A673 (cell line): ENCODE data around the gene HLA-DRB1.

Source experiments
- EZH2 ChIP-seq: fragments of 200-600 bp; sonication (generic); IDR thresholded peaks from 2 replicates; pipeline ENCODE4 v1.6.1; 2017; ENCODE audit warnings: borderline replicate concordance, low read depth, mild to moderate bottlenecking, mixed read lengths, antibody characterized with exemption, low read length; ENCODE audit not compliant: poor library complexity, severe bottlenecking
- TF ChIP-seq, protein P1 (sequence below): fragments of 300-800, 200-600 bp; sonication (generic); conservative IDR thresholded peaks from 2 replicates; pipeline ENCODE4 v1.5.1; 2017; ENCODE audit warnings: low read depth, mild to moderate bottlenecking, antibody characterized with exemption, low read length, moderate library complexity, mixed read lengths

DNA sequence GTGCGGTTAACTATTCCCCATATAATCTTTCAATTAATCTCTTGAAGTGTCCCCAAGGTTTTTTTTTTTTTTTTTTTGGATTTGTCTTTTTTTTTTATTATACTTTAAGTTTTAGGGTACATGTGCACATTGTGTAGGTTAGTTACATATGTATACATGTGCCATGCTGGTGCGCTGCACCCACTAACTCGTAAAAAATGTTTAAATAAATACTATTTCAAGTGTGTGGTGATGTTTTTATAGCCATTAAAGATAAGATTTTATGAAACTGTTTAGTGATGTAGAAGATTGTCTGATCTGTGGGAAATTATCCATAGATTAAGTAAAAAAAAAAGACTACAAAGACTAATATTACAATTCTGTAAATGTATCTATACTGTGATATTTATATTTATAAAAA lies 34.9 kb upstream of the HLA-DRB1 start:
- TF ChIP-seq, protein P1, sequence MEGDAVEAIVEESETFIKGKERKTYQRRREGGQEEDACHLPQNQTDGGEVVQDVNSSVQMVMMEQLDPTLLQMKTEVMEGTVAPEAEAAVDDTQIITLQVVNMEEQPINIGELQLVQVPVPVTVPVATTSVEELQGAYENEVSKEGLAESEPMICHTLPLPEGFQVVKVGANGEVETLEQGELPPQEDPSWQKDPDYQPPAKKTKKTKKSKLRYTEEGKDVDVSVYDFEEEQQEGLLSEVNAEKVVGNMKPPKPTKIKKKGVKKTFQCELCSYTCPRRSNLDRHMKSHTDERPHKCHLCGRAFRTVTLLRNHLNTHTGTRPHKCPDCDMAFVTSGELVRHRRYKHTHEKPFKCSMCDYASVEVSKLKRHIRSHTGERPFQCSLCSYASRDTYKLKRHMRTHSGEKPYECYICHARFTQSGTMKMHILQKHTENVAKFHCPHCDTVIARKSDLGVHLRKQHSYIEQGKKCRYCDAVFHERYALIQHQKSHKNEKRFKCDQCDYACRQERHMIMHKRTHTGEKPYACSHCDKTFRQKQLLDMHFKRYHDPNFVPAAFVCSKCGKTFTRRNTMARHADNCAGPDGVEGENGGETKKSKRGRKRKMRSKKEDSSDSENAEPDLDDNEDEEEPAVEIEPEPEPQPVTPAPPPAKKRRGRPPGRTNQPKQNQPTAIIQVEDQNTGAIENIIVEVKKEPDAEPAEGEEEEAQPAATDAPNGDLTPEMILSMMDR = no peak
- no peak for TF ChIP-seq EZH2
